ENCODE results near the gene PTDSS2. TPM values are rescaled to one million over a fixed set of nuclear protein-coding genes. Genes with fewer than 3 reads are reported as not detected.

Gene PTDSS2
- 28.1 TPM for total RNA-seq

DNA sequence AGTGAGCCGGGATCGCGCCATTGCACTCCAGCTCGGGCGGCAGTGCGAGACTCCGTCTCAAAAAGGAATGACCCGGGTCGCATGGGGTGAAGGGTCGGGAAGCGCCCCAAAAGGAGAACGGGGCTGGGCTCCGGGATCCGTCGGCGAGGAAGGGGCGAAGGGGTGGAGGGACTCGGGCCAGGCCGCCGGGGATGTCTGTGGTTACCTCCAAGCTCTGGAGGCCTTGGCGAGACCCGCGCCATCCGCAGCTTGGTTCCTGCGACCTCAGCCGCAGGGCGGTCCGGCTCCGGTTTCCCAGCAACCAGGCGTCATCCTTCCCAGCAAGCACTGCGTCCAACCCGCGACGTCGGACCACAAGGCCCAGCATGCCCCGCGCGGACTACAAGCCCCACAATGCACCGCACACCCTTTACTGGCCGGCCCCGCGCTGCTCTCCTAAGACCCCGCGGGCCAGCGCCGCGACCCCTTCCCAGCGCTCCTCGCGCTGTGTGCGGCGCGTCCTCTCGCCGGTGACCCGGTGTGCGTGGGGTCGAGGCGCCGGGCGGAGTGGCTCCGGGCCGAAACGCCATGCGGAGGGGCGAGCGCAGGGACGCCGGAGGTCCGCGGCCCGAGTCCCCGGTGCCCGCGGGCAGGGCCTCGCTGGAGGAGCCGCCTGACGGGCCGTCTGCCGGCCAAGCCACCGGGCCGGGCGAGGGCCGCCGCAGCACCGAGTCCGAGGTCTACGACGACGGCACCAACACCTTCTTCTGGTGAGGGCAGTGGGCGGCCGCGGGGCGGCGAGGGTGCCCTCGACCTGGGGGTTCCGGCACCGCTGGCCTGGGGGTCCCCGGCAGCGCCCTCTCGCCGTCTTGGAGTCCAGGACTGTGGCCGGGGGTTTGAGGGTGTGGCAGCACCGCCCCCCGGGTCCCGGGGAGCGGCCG lies at the start of gene PTDSS2:
Gene PTDSS2 (plus strand): TSS at position 391 of the 920 bp plus-strand sequence. CDS start 177 bp downstream, at position 568.

GRCh38 chr11:441418-442274 lies 8.4 kb upstream of the PTDSS2 start, which contains the start of gene ANO9:
ANO9 (minus strand) TSS chr11:442011; CDS start chr11:441926, 85 bp downstream.

DNA sequence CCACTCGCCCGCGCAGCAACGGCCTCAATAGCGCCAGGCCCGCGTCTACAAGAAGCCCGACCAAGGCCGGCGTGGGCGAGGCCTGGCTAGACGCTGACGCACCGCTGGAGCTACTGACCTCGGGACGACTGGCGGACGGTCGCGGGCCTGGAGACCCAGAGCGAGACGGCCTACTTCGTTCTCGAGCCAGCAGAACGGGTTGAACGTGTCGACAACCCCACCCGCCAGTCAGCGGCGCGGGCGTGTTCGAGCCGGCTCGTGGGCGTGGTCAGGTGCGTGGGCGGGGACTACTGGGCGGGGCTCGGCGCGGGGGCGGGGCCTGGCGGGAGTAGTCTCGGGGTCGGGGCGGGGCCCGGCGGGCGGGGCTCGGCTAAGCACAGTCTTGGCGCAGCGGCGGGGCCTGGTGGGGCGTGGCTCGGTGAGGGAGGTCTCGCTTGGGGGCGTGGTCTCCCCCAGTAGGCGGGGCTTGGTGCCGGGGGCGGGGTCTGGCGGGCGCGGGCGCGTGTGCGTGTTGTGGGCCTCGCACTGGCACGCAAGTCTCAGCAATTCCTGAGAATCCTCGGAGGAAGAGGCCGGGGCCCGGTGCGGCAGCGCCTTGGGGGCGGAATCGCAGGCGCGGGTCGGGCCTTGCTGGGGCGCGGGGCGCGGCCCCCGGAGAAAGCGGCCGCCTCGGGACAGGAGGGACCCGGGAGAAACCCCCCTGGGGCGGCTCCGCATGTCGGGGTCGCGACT lies 57.1 kb downstream of the PTDSS2 start, which contains the start of gene RNH1:
Gene RNH1 (minus strand): TSS at position 248 of the 732 bp plus-strand sequence. CDS start 5,080 bp downstream, outside the sequence.

GRCh38 chr11:535519-536454 lies 85.7 kb downstream of the PTDSS2 start, which contains the start of gene HRAS:
HRAS (minus strand) TSS chr11:535576.

DNA sequence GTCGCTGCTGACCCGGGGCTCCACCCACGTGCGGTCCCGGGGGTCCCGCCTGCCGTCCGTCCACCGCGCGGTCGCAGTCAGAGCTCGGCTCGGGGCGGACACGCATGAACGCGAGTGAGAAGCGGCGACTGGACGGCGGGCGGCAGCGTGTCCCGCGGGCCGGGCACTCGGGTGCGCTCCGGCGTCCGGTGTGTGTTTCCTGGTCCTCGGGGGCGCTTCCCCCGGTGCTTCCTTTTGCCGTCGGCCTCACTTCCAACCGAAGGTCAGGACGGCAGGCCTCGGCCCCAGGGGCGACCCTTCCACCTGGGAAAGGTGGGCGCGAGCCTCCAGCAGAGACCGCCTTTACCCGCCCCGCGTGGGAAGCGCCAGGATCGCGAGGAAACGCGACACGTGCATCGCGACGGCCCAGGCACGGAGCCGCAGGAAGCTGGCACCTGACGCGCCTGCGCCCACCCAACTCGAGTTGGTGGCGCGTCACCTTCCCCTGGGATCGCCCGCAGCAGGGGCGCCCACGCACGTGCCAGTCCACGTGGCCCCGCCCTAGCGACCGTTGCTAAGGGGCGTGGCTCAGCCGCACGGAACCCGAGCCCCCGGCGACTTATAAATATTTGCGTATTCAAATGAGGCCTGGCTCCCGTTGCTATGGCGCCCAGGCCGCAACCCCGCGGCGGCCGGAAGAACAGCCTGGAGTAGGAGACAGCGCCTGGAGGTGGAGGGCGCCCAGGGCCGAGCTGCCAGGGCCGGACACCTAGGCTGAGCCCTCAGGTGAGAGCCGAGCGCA lies 87.0 kb downstream of the PTDSS2 start, which contains the start of gene LRRC56:
Gene LRRC56 (plus strand): TSS at position 687 of the 781 bp plus-strand sequence. CDS start 3,158 bp downstream, outside the sequence.

Small RNAs within 50 kb of the gene (small RNA-seq; reads per million reads assigned to genes)
- not detected for gene RN7SL838P

Other genes starting within 250 kb of the PTDSS2 start
- gene BET1L, start 242.9 kb upstream of the PTDSS2 start, total RNA-seq: 6.5 TPM
- 80.7 TPM for gene RIC8A, start 242.6 kb upstream of the PTDSS2 start, total RNA-seq
- gene SIRT3, start 213.9 kb upstream of the PTDSS2 start, total RNA-seq: 23.3 TPM
- 93.7 TPM for gene PSMD13, start 213.3 kb upstream of the PTDSS2 start, total RNA-seq
- not detected for gene NLRP6, start 171.9 kb upstream of the PTDSS2 start, total RNA-seq
- gene PGGHG, start 161.2 kb upstream of the PTDSS2 start, total RNA-seq: 0.92 TPM
- not detected for gene IFITM5, start 150.8 kb upstream of the PTDSS2 start, total RNA-seq
- gene IFITM2, start 142.5 kb upstream of the PTDSS2 start, total RNA-seq: 1.6 TPM
- 11.5 TPM for gene IFITM1, start 136.2 kb upstream of the PTDSS2 start, total RNA-seq
- 6.0 TPM for gene IFITM3, start 129.4 kb upstream of the PTDSS2 start, total RNA-seq
- 75.7 TPM for gene B4GALNT4, start 80.8 kb upstream of the PTDSS2 start, total RNA-seq
- gene PKP3, start 56.1 kb upstream of the PTDSS2 start, total RNA-seq: 0.69 TPM
- gene SIGIRR, start 35.3 kb upstream of the PTDSS2 start, total RNA-seq: 7.6 TPM
- gene ANO9, start 8.3 kb upstream of the PTDSS2 start, total RNA-seq: not detected
- gene RNH1, start 57.0 kb downstream of the PTDSS2 start, total RNA-seq: 45.7 TPM
- 71.5 TPM for gene HRAS, start 85.3 kb downstream of the PTDSS2 start, total RNA-seq
- gene LRRC56, start 87.2 kb downstream of the PTDSS2 start, total RNA-seq: 3.5 TPM
- gene LMNTD2, start 110.5 kb downstream of the PTDSS2 start, total RNA-seq: 0.23 TPM
- gene RASSF7, start 110.7 kb downstream of the PTDSS2 start, total RNA-seq: 12.2 TPM
- gene PHRF1, start 126.2 kb downstream of the PTDSS2 start, total RNA-seq: 24.0 TPM
- gene IRF7, start 165.7 kb downstream of the PTDSS2 start, total RNA-seq: 3.9 TPM
- 0.23 TPM for gene CDHR5, start 174.7 kb downstream of the PTDSS2 start, total RNA-seq
- not detected for gene SCT, start 176.9 kb downstream of the PTDSS2 start, total RNA-seq
- gene DRD4, start 187.0 kb downstream of the PTDSS2 start, total RNA-seq: not detected
- gene DEAF1, start 244.9 kb downstream of the PTDSS2 start, total RNA-seq: 76.6 TPM
- 12.0 TPM for gene TMEM80, start 245.5 kb downstream of the PTDSS2 start, total RNA-seq